Measurements from ENCODE around the gene ZBTB7A. TPM values are rescaled to one million over a fixed set of nuclear protein-coding genes. Genes with fewer than 3 reads are reported as not detected.

The ZBTB7A gene
- total RNA-seq, 1 donor from 2014 or later, result 19.1 TPM

DNA sequence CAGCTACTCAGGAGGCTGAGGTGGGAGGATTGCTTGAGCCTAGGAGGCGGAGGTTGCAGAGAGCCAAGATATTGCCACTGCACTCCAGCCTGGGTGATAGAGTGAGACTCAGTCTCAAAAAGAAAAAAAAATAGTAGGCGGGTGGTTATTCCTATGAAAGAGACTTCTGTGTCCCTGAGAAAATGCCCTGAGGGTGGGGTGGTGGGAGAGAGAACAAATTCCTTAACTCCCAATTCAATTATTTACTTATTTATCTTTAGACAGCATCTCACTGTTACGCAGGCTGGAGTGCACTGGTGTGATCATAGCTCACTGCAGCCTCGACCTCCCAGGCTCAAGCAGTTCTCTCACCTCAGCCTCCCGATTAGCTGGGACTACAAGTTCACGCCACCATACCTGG, 71.1 kb downstream of the ZBTB7A start:
- TF ChIP-seq, protein P1, sequence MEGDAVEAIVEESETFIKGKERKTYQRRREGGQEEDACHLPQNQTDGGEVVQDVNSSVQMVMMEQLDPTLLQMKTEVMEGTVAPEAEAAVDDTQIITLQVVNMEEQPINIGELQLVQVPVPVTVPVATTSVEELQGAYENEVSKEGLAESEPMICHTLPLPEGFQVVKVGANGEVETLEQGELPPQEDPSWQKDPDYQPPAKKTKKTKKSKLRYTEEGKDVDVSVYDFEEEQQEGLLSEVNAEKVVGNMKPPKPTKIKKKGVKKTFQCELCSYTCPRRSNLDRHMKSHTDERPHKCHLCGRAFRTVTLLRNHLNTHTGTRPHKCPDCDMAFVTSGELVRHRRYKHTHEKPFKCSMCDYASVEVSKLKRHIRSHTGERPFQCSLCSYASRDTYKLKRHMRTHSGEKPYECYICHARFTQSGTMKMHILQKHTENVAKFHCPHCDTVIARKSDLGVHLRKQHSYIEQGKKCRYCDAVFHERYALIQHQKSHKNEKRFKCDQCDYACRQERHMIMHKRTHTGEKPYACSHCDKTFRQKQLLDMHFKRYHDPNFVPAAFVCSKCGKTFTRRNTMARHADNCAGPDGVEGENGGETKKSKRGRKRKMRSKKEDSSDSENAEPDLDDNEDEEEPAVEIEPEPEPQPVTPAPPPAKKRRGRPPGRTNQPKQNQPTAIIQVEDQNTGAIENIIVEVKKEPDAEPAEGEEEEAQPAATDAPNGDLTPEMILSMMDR (IDR thresholded peaks at IDR 0.05; ENCODE audit: unreplicated experiment), result no peak
- DNase-seq (ENCODE audit: low spot score, unreplicated experiment), result no peak
- no peak overlapping the region for H3K4me3 Mint-ChIP-seq (ENCODE audit: low read depth)
- H3K4me1 Mint-ChIP-seq (ENCODE audit: low read depth), result peaks cover 6% of the 10 kb centered on the region
- H3K27me3 Mint-ChIP-seq, result no peaks in the 10 kb centered on the region
- peaks cover 3% of the 10 kb centered on the region for H3K9me3 Mint-ChIP-seq (ENCODE audit: low read depth)
- no peak overlapping the region for H3K27ac Mint-ChIP-seq
- no peaks in the 10 kb centered on the region for H3K36me3 Mint-ChIP-seq (ENCODE audit: insufficient read depth)

Other genes with a start within 250 kb of the ZBTB7A start
- gene ZFR2, start 197.9 kb downstream of the ZBTB7A start, total RNA-seq, result 3.5 and 3.9 TPM in 2 replicates
- gene ATCAY, start 186.2 kb downstream of the ZBTB7A start, total RNA-seq, result 0.43 and 1.1 TPM in 2 replicates
- gene NMRK2, start 133.8 kb downstream of the ZBTB7A start, total RNA-seq, result 1.4 and 2.3 TPM in 2 replicates
- gene DAPK3, start 95.8 kb downstream of the ZBTB7A start, total RNA-seq, result 105 and 106 TPM in 2 replicates
- 3,028 and 3,054 TPM in 2 replicates for gene EEF2, start 81.4 kb downstream of the ZBTB7A start, total RNA-seq
- 55.3 and 56.3 TPM in 2 replicates for gene PIAS4, start 59.2 kb downstream of the ZBTB7A start, total RNA-seq
- 149 and 154 TPM in 2 replicates for gene MAP2K2, start 57.2 kb upstream of the ZBTB7A start, total RNA-seq
- 2.4 and 2.9 TPM in 2 replicates for gene CREB3L3, start 86.7 kb upstream of the ZBTB7A start, total RNA-seq
- gene SIRT6, start 115.7 kb upstream of the ZBTB7A start, total RNA-seq, result 33.2 and 35.1 TPM in 2 replicates
- 0.89 and 1.6 TPM in 2 replicates for gene ANKRD24, start 115.8 kb upstream of the ZBTB7A start, total RNA-seq
- not detected in 2 replicates for gene EBI3, start 162.6 kb upstream of the ZBTB7A start, total RNA-seq
- 22.4 and 23.9 TPM in 2 replicates for gene YJU2, start 180.2 kb upstream of the ZBTB7A start, total RNA-seq
- gene SHD, start 212.4 kb upstream of the ZBTB7A start, total RNA-seq, result 0.74 and 0.82 TPM in 2 replicates
- gene TMIGD2, start 235.5 kb upstream of the ZBTB7A start, total RNA-seq, result not detected in 2 replicates
- 22.2 and 25.1 TPM in 2 replicates for gene FSD1, start 237.7 kb upstream of the ZBTB7A start, total RNA-seq

All from progenitor cell of endocrine pancreas (in vitro differentiated cells).